PC-9 (cell line): ENCODE results near the gene SH3D21. TPM values are rescaled to one million over a fixed set of nuclear protein-coding genes. Genes with fewer than 3 reads are reported as not detected.

Source experiments
- BruUV-seq: library from RNA; stranded (reverse); fragments of 400-500 nt; replicated peaks from 2 replicates; lab custom pipeline; 2021; lab: Mats Ljungman, UMichigan
- CTCF ChIA-PET: fragments of 300-600 bp; sonication (Branson Sonifier 250); formaldehyde crosslinking; loops from one replicate; lab custom pipeline; 2022; ENCODE audit warnings: antibody characterized with exemption; lab: Charles Lee
- POLR2A ChIA-PET: fragments of 300-600 bp; sonication (Branson Sonifier 250); formaldehyde crosslinking; loops from one replicate; lab custom pipeline; 2022; ENCODE audit warnings: antibody characterized with exemption; ENCODE audit not compliant: unreplicated experiment; lab: Charles Lee
- DNase-seq, 2 experiments: peaks; one replicate each; pipeline versions ENCODE4 v3.0.0 to v3.0.0-alpha.2; 2015 to 2022; ENCODE audit warnings: mixed read lengths in 1 of 2
- H2AFZ ChIP-seq: fragments of 200-600 bp; sonication (generic); 2 replicates; pipeline ENCODE4 v1.8.1; 2017; ENCODE audit warnings: antibody characterized with exemption
- H3F3A ChIP-seq: fragments of 200-600 bp; sonication (generic); 2 replicates; pipeline ENCODE4 v1.8.1; 2017; ENCODE audit warnings: antibody characterized with exemption, mild to moderate bottlenecking, low read depth; ENCODE audit not compliant: insufficient read depth
- H3K27ac ChIP-seq: fragments of 200-600 bp; sonication (generic); 2 replicates; pipeline ENCODE4 v1.6.1; 2016; ENCODE audit warnings: mixed run types
- H3K27me3 ChIP-seq: fragments of 200-600 bp; sonication (generic); 2 replicates; pipeline ENCODE4 v1.6.1; 2016; ENCODE audit warnings: low read depth, mixed run types; ENCODE audit not compliant: insufficient read depth
- H3K36me3 ChIP-seq: fragments of 200-600 bp; sonication (generic); 2 replicates; pipeline ENCODE4 v1.6.1; 2016; ENCODE audit warnings: low read depth, mixed run types
- H3K4me1 ChIP-seq: fragments of 200-600 bp; sonication (generic); replicated peaks from 2 replicates; pipeline ENCODE4 v1.6.1; 2016; ENCODE audit warnings: mixed run types; ENCODE audit not compliant: insufficient read depth
- H3K4me2 ChIP-seq: fragments of 200-600 bp; sonication (generic); 2 replicates; pipeline ENCODE4 v1.6.1; 2017; ENCODE audit warnings: mixed run types
- H3K4me3 ChIP-seq: fragments of 200-600 bp; sonication (generic); 2 replicates; pipeline ENCODE4 v1.6.1; 2016; ENCODE audit warnings: mixed run types
- H3K79me2 ChIP-seq: fragments of 200-600 bp; sonication (generic); 2 replicates; pipeline ENCODE4 v1.6.1; 2017; ENCODE audit warnings: low read depth, mixed run types
- H3K9me2 ChIP-seq: fragments of 200-600 bp; sonication (generic); 2 replicates; pipeline ENCODE4 v1.8.1; 2017; ENCODE audit warnings: mild to moderate bottlenecking; ENCODE audit not compliant: insufficient read depth
- H3K9me3 ChIP-seq: fragments of 200-600 bp; sonication (generic); 2 replicates; pipeline ENCODE4 v1.8.1; 2016; ENCODE audit warnings: low read depth; ENCODE audit not compliant: insufficient read depth
- H4K20me1 ChIP-seq: fragments of 200-600 bp; sonication (generic); 2 replicates; pipeline ENCODE4 v1.8.1; 2017; ENCODE audit not compliant: insufficient read depth
- CTCF ChIP-seq: fragments of 200-600 bp; sonication (generic); conservative IDR thresholded peaks from 2 replicates; pipeline ENCODE4 v1.6.1; 2017; ENCODE audit warnings: mixed run types, antibody characterized with exemption, mild to moderate bottlenecking, moderate library complexity
- EZH2 ChIP-seq: fragments of 200-600 bp; sonication (generic); IDR thresholded peaks from 2 replicates; pipeline ENCODE4 v1.8.0; 2017; ENCODE audit warnings: antibody characterized with exemption, low read depth
- intact Hi-C: fragments of 100-400 bp; cut with micrococcal nuclease; formaldehyde crosslinking; loops from one replicate; pipeline ENCODE4 v1.10.0; 2022; ENCODE audit not compliant: unreplicated experiment
- total RNA-seq: library from RNA; stranded (reverse); gene quantifications from 2 replicates; pipeline ENCODE4 v1.2.3, GENCODE V29; 2021

Gene SH3D21
- total RNA-seq, 1 experiment from 2014 or later: 18.3 TPM

DNA sequence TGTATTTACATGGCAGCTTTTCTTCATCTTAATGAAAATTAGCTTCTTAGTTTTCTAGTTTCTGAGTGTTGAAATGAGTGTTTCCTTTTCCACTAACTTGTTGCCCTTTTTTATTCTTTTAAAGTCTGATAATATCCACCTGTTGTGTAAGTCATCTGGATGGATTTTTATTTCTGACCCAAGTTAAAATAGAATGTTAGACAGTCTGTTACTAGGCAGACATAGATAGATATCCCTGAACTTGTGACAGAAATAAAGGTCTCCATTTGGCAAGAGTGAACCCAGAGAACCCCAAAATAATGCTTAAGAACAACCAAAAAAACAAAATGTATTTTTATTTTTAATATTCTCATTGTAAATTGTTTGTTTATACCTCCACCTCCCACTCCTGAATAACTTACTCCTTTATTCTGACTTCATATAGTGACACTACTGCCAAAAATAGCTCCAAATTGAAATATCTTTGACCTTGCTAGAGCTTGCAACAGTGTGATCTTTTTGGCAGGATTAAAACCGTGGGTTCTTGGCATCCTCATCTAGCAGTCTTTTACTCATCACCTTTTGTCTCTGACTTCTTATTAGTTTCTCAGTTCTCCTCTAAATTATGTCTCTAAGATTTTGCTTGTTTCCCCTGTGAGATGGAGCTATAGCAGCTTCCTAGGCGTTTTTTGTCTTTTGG lies 26.9 kb upstream of the SH3D21 start:
- H3K79me2 ChIP-seq: peaks cover 46% of the 10 kb centered on the region

GRCh38 chr1:36279789-36280296 lies 26.3 kb upstream of the SH3D21 start:
- Histone ChIP-seq H4K20me1 (peaks cover 10% of the 10 kb centered on the region; the same call in 1 of the 2 replicates), H3K4me3 (no peak overlapping the region), H3F3A (peaks cover 58% of the 10 kb centered on the region), H3K4me1 (no peaks in the 10 kb centered on the region), H3K27ac (peak overlapping the region; percentile 31; the same call in 1 of the 2 replicates), H3K9me3 (no peaks in the 10 kb centered on the region), H3K36me3 (peaks cover 11% of the 10 kb centered on the region), H3K9me2 (no peaks in the 10 kb centered on the region), H3K79me2 (peaks cover 42% of the 10 kb centered on the region), H2AFZ (no peak overlapping the region), H3K4me2 (no peak overlapping the region), H3K27me3 (no peaks in the 10 kb centered on the region)
- ChIA-PET POLR2A (no interaction called here), CTCF (interaction anchor here (0.6 to 0.8 kb wide), 2 partner anchors 92 to 1592 kb away, joined by 3 read pairs; no protein-coding TSS in a partner anchor)
- BruUV-seq: no TSS peak
- TF ChIP-seq CTCF (no peak), EZH2 (no peak)
- DNase-seq: no peak
- intact Hi-C loops: no loop called here

More for the DNA sequence above, 26.9 kb upstream of the SH3D21 start:
- intact Hi-C loops: no loop called here
- H3K27ac ChIP-seq: peak overlapping the region; percentile 31; the same call in 1 of the 2 replicates
- H3K36me3 ChIP-seq: peaks cover 11% of the 10 kb centered on the region
- no peaks in the 10 kb centered on the region for H3K9me3 ChIP-seq
- CTCF ChIA-PET: interaction anchor here (0.8 kb wide), 1 partner anchor 92 kb away, joined by 3 read pairs; no protein-coding TSS in a partner anchor
- no peak overlapping the region for H3K4me3 ChIP-seq
- H3K27me3 ChIP-seq: no peaks in the 10 kb centered on the region
- POLR2A ChIA-PET: interaction anchor here (0.6 kb wide), 1 partner anchor 96 kb away, joined by 5 read pairs; no protein-coding TSS in a partner anchor
- BruUV-seq: no TSS peak
- no peaks in the 10 kb centered on the region for H3K9me2 ChIP-seq
- H3K4me1 ChIP-seq: no peaks in the 10 kb centered on the region
- TF ChIP-seq EZH2 (no peak), CTCF (no peak)
- peaks cover 52% of the 10 kb centered on the region for H3F3A ChIP-seq
- H3K4me2 ChIP-seq: no peak overlapping the region
- no peak overlapping the region for H2AFZ ChIP-seq
- DNase-seq: no peak
- H4K20me1 ChIP-seq: peaks cover 10% of the 10 kb centered on the region; the same call in 1 of the 2 replicates

GRCh38 chr1:36284061-36284460 lies 22.1 kb upstream of the SH3D21 start:
- Histone ChIP-seq H3K27me3 (no peaks in the 10 kb centered on the region), H3K9me2 (no peaks in the 10 kb centered on the region), H3K4me3 (no peak overlapping the region), H3K79me2 (peaks cover 55% of the 10 kb centered on the region), H3K9me3 (no peaks in the 10 kb centered on the region), H2AFZ (no peak overlapping the region), H3F3A (peaks cover 54% of the 10 kb centered on the region), H3K27ac (peak overlapping the region; percentile 35), H3K4me1 (no peaks in the 10 kb centered on the region), H3K4me2 (no peak overlapping the region), H4K20me1 (peaks cover 11% of the 10 kb centered on the region; the same call in 1 of the 2 replicates), H3K36me3 (peaks cover 30% of the 10 kb centered on the region)
- BruUV-seq: no TSS peak
- POLR2A ChIA-PET: no interaction called here
- intact Hi-C loops: loop anchor here (2.0 kb wide), 1 partner anchor 59 kb away; the partner anchor contains the start of gene THRAP3
- TF ChIP-seq EZH2 (no peak), CTCF (no peak)
- DNase-seq: no peak
- CTCF ChIA-PET: interaction anchor here (0.5 to 1.2 kb wide), 3 partner anchors 9 to 184 kb away, joined by 3 read pairs; no protein-coding TSS in a partner anchor
